ENCODE measurements around the gene ENAH.
A peak's percentile ranks its signal among the peaks of the same experiment; 100 is the strongest.

The ENAH gene

GRCh38 chr1:225445639-225446594 lies 207.0 kb downstream of the ENAH start:
- no peak for DNase-seq
- H3K4me3 ChIP-seq (ENCODE audit: low read depth, low read length) = no peak overlapping the region
- in situ Hi-C loops (cut with HindIII; ENCODE audit: low pct_ligation_motif_present, low sequenced_read_pairs) = no loop called here
- H3K27ac ChIP-seq = peak overlapping the region; percentile 16
- no peak for TF ChIP-seq CTCF (IDR thresholded peaks at IDR 0.05; ENCODE audit: low read depth, low read length, missing control alignments)
- no peaks in the 10 kb centered on the region for H3K27me3 ChIP-seq (replicated peaks)
- no peaks in the 10 kb centered on the region for H3K36me3 ChIP-seq (replicated peaks)

GRCh38 chr1:225442123-225442505 lies 210.8 kb downstream of the ENAH start:
- no peak for TF ChIP-seq CTCF (IDR thresholded peaks at IDR 0.05; ENCODE audit: low read depth, low read length, missing control alignments)
- Histone ChIP-seq H3K36me3 (replicated peaks) (no peaks in the 10 kb centered on the region), H3K27ac (no peak overlapping the region), H3K27me3 (replicated peaks) (no peaks in the 10 kb centered on the region), H3K4me3 (ENCODE audit: low read depth, low read length) (no peak overlapping the region)
- in situ Hi-C loops (cut with HindIII; ENCODE audit: low pct_ligation_motif_present, low sequenced_read_pairs) = no loop called here
- DNase-seq = no peak

- Histone ChIP-seq H3K27me3 (replicated peaks) (no peaks in the 10 kb centered on the region), H3K36me3 (replicated peaks) (no peaks in the 10 kb centered on the region), H3K4me3 (ENCODE audit: low read depth, low read length) (no peak overlapping the region), H3K27ac (no peak overlapping the region)
- no peak for DNase-seq
- TF ChIP-seq CTCF (IDR thresholded peaks at IDR 0.05; ENCODE audit: low read depth, low read length, missing control alignments) = peak; percentile 66
- in situ Hi-C loops (cut with HindIII; ENCODE audit: low pct_ligation_motif_present, low sequenced_read_pairs) = no loop called here
These were observed 211.4 kb downstream of the ENAH start for GRCh38 chr1:225441314-225442122.

GRCh38 chr1:225440380-225441221 lies 212.3 kb downstream of the ENAH start:
- H3K4me3 ChIP-seq (ENCODE audit: low read depth, low read length) = no peak overlapping the region
- in situ Hi-C loops (cut with HindIII; ENCODE audit: low pct_ligation_motif_present, low sequenced_read_pairs) = no loop called here
- no peaks in the 10 kb centered on the region for H3K27me3 ChIP-seq (replicated peaks)
- DNase-seq = no peak
- no peak for TF ChIP-seq CTCF (IDR thresholded peaks at IDR 0.05; ENCODE audit: low read depth, low read length, missing control alignments)
- no peak overlapping the region for H3K27ac ChIP-seq
- no peaks in the 10 kb centered on the region for H3K36me3 ChIP-seq (replicated peaks)

- TF ChIP-seq CTCF (IDR thresholded peaks at IDR 0.05; ENCODE audit: low read depth, low read length, missing control alignments) = peak; percentile 82
- DNase-seq = no peak
- in situ Hi-C loops (cut with HindIII; ENCODE audit: low pct_ligation_motif_present, low sequenced_read_pairs) = no loop called here
These were observed 215.0 kb downstream of the ENAH start for GRCh38 chr1:225437710-225438437.

More at GRCh38 chr1:225437710-225438437, 215.0 kb downstream of the ENAH start:
- no peak overlapping the region for H3K4me3 ChIP-seq (ENCODE audit: low read depth, low read length)
- H3K27ac ChIP-seq = no peak overlapping the region
- H3K36me3 ChIP-seq (replicated peaks) = no peaks in the 10 kb centered on the region
- H3K27me3 ChIP-seq (replicated peaks) = no peaks in the 10 kb centered on the region

Data from brain microvascular endothelial cell (primary cell).